HEK293T (cell line): ENCODE data around the gene RGS9BP.

Experiments used
- CTCF ChIA-PET: fragments of 350-600 bp; formaldehyde crosslinking; extraction: SDS; loops from one replicate; lab custom pipeline; 2021; ENCODE audit warnings: antibody characterized with exemption, inconsistent platforms; lab: Yijun Ruan, JAX
- POLR2A ChIA-PET: fragments of 350-600 bp; formaldehyde crosslinking; extraction: SDS; loops from one replicate; lab custom pipeline; 2020; ENCODE audit warnings: antibody characterized with exemption, inconsistent platforms; lab: Yijun Ruan, JAX
- DNase-seq: peaks from one replicate; pipeline ENCODE4 v3.0.0; 2012; ENCODE audit warnings: mixed read lengths; ENCODE audit errors: extremely low spot score
- ARNT ChIP-seq: fragments of 450-650 bp; IDR thresholded peaks from 2 replicates; pipeline ENCODE4 v1.6.1; 2017; ENCODE audit warnings: mild to moderate bottlenecking
- BHLHE40 ChIP-seq: fragments of 450-650 bp; IDR thresholded peaks from 2 replicates; pipeline ENCODE4 v1.6.1; 2016; ENCODE audit warnings: mild to moderate bottlenecking, moderate library complexity, borderline replicate concordance
- CTBP1 ChIP-seq: fragments of 450-650 bp; IDR thresholded peaks from 2 replicates; pipeline ENCODE4 v1.6.1; 2016; ENCODE audit warnings: borderline replicate concordance
- ELF4 ChIP-seq: fragments of 450-650 bp; IDR thresholded peaks from 2 replicates; pipeline ENCODE4 v1.6.1; 2017; ENCODE audit warnings: antibody characterized with exemption
- FOXA1 ChIP-seq: fragments of 450-650 bp; IDR thresholded peaks from 2 replicates; pipeline ENCODE4 v1.6.1; 2016; ENCODE audit warnings: mild to moderate bottlenecking
- FOXK2 ChIP-seq: fragments of 450-650 bp; IDR thresholded peaks from 2 replicates; pipeline ENCODE4 v1.6.1; 2016; ENCODE audit warnings: mild to moderate bottlenecking
- FOXM1 ChIP-seq: fragments of 450-650 bp; IDR thresholded peaks from 2 replicates; pipeline ENCODE4 v1.6.1; 2017; ENCODE audit warnings: mild to moderate bottlenecking, borderline replicate concordance
- HDGF ChIP-seq: fragments of 450-650 bp; IDR thresholded peaks from 2 replicates; pipeline ENCODE4 v1.6.1; 2017; ENCODE audit warnings: antibody characterized with exemption, borderline replicate concordance
- L3MBTL2 ChIP-seq: fragments of 450-650 bp; conservative IDR thresholded peaks from 2 replicates; pipeline ENCODE4 v1.6.1; 2016; ENCODE audit warnings: mild to moderate bottlenecking
- LEF1 ChIP-seq: fragments of 450-650 bp; IDR thresholded peaks from 2 replicates; pipeline ENCODE4 v1.6.1; 2017; ENCODE audit warnings: mild to moderate bottlenecking, borderline replicate concordance
- NFRKB ChIP-seq: fragments of 450-650 bp; IDR thresholded peaks from 2 replicates; pipeline ENCODE4 v1.6.1; 2016; ENCODE audit warnings: mild to moderate bottlenecking, moderate library complexity
- PKNOX1 ChIP-seq: fragments of 450-650 bp; IDR thresholded peaks from 2 replicates; pipeline ENCODE4 v1.6.1; 2016
- SP1 ChIP-seq: fragments of 450-650 bp; IDR thresholded peaks from 2 replicates; pipeline ENCODE4 v1.6.1; 2017
- SUZ12 ChIP-seq: fragments of 450-650 bp; IDR thresholded peaks from 2 replicates; pipeline ENCODE4 v1.6.1; 2016; ENCODE audit warnings: mild to moderate bottlenecking
- TARDBP ChIP-seq: fragments of 450-650 bp; IDR thresholded peaks from 2 replicates; pipeline ENCODE4 v1.6.1; 2016
- ZNF384 ChIP-seq: fragments of 450-650 bp; IDR thresholded peaks from 2 replicates; pipeline ENCODE4 v1.6.1; 2016

Gene RGS9BP

GRCh38 chr19:32680986-32681385 lies 5.3 kb downstream of the RGS9BP start:
- TF ChIP-seq FOXM1 (no peak), NFRKB (no peak), FOXK2 (no peak), TARDBP (no peak), HDGF (no peak), ELF4 (no peak), PKNOX1 (no peak), BHLHE40 (no peak), ZNF384 (no peak), SUZ12 (no peak), ARNT (no peak), L3MBTL2 (no peak)
- no peak for DNase-seq
- ChIA-PET POLR2A (no interaction called here), CTCF (no interaction called here)

- ChIA-PET POLR2A (interaction anchor here (1.3 kb wide), 1 partner anchor 9 kb away, joined by 5 read pairs; the partner anchor contains the start of gene NUDT19), CTCF (interaction anchor here (1.0 kb wide), 1 partner anchor 218 kb away, joined by 3 read pairs; no protein-coding TSS in a partner anchor)
- no peak for DNase-seq
- TF ChIP-seq NFRKB (no peak), TARDBP (no peak), CTBP1 (no peak), BHLHE40 (no peak), FOXK2 (no peak), SP1 (no peak), L3MBTL2 (no peak), HDGF (no peak), FOXM1 (no peak)
Measured at GRCh38 chr19:32682317-32682716, 6.7 kb downstream of the RGS9BP start.

GRCh38 chr19:32686847-32687475 lies 11.3 kb downstream of the RGS9BP start:
- DNase-seq = no peak
- CTCF ChIA-PET = interaction anchor here (0.6 kb wide), 1 partner anchor 381 kb away, joined by 4 read pairs; no protein-coding TSS in a partner anchor
- TF ChIP-seq TARDBP (no peak), LEF1 (no peak), ELF4 (no peak), ZNF384 (no peak), L3MBTL2 (no peak), CTBP1 (no peak), FOXA1 (no peak), NFRKB (no peak)
- POLR2A ChIA-PET = no interaction called here

- ChIA-PET CTCF (interaction anchor here (0.6 kb wide), 1 partner anchor 380 kb away, joined by 4 read pairs; no protein-coding TSS in a partner anchor), POLR2A (no interaction called here)
- DNase-seq = no peak
- TF ChIP-seq NFRKB (no peak), HDGF (no peak), CTBP1 (no peak), BHLHE40 (no peak), L3MBTL2 (no peak), FOXK2 (no peak), ELF4 (no peak), FOXM1 (no peak), ARNT (no peak), TARDBP (no peak), LEF1 (no peak), ZNF384 (no peak), SUZ12 (no peak), SP1 (no peak), PKNOX1 (no peak), FOXA1 (no peak)
Measured at GRCh38 chr19:32687681-32688080, 12.0 kb downstream of the RGS9BP start.

GRCh38 chr19:32688311-32688710 lies 12.7 kb downstream of the RGS9BP start:
- POLR2A ChIA-PET = no interaction called here
- TF ChIP-seq SP1 (no peak), ZNF384 (no peak), LEF1 (no peak), L3MBTL2 (no peak), HDGF (no peak), PKNOX1 (no peak), ELF4 (no peak), ARNT (no peak), FOXM1 (no peak), FOXA1 (no peak), FOXK2 (no peak), SUZ12 (no peak), TARDBP (no peak), CTBP1 (no peak), BHLHE40 (no peak), NFRKB (no peak)
- CTCF ChIA-PET = no interaction called here
- no peak for DNase-seq

GRCh38 chr19:32691291-32691951 lies 15.8 kb downstream of the RGS9BP start, which contains the start of gene NUDT19:
Gene NUDT19, plus strand, starts transcription at chr19:32691821. Its CDS starts 140 bp downstream, at chr19:32691961.
- ChIA-PET POLR2A (interaction anchor here (0.9 to 1.6 kb wide), 4 partner anchors 8 to 16 kb away, joined by 3 to 8 read pairs (median 5); partner anchors contain the start of genes ANKRD27 and RGS9BP), CTCF (interaction anchor here (0.7 to 1.0 kb wide), 2 partner anchors 91 to 493 kb away, joined by 3 to 4 read pairs; no protein-coding TSS in a partner anchor)
- TF ChIP-seq ZNF384 (no peak), FOXK2 (no peak), PKNOX1 (peak; percentile 49; the same call in 1 of the 2 replicates), BHLHE40 (no peak), TARDBP (no peak), NFRKB (no peak), HDGF (no peak), L3MBTL2 (peak; percentile 62), ELF4 (no peak), LEF1 (no peak), CTBP1 (no peak)
- peak; percentile 76 for DNase-seq
